Measurements from ENCODE around the gene MYO5B.
"Not testable (repeated sequence)": the region's sequence is repeated elsewhere in the genome, so short reads cannot be mapped to it uniquely, and the experiment has no call there.

Gene MYO5B

GRCh38 chr18:49907346-49907929 is 287.5 kb downstream of the MYO5B start:
- no peak for DNase-seq

DNA sequence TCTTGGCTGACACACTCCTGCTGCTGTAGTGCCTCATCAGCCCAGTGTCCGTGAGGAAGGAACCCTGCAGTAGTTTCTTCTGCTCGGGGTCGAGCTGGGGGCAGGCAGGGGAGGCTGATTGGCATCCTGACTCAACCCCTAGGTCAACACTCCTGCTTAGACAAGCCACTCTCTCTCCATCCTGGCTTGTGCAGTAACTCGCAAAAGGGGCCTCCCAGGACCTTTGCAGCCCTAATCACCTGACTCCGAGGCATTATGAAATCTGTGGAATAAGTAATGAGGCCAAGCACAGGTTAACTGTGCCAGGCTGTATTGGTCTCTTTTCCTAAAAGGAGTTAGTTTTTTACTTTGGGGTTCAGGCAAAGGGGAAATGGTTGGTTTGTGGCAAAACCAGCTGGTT is 289.2 kb downstream of the MYO5B start:
- no peak for DNase-seq

- no peak for DNase-seq
Observed at GRCh38 chr18:49904871-49905555, 289.9 kb downstream of the MYO5B start.

DNA sequence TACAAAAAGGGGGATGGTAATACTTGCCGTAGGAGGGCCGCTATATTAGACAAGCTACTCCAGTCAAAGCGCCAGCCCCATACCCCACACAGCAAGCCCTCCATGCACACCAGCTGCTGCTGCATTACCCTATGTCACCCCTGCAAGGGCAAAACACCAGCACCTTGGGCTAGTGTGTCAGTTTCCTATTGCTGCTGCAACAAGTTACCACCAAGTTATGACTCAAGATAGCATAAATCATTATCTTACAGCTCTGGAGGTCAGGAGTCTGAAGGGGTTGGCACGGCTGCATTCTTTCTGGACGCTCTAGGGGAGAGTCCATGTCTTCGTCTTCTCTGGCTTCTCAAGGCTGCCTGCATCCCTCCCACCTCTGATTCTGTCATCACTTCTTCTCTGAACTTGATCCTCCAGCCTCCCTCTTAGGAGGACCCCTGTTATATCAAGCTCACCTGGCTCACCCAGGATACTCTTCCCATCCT is 293.0 kb downstream of the MYO5B start:
- DNase-seq = no peak

- DNase-seq = no peak
Observed at GRCh38 chr18:49899657-49900330, 295.2 kb downstream of the MYO5B start.

- DNase-seq = peak; percentile 29 to 64 (median 50)
Observed at GRCh38 chr18:49898421-49898820, 296.5 kb downstream of the MYO5B start.

GRCh38 chr18:49894517-49895226 is 300.3 kb downstream of the MYO5B start:
- DNase-seq = no peak

DNA sequence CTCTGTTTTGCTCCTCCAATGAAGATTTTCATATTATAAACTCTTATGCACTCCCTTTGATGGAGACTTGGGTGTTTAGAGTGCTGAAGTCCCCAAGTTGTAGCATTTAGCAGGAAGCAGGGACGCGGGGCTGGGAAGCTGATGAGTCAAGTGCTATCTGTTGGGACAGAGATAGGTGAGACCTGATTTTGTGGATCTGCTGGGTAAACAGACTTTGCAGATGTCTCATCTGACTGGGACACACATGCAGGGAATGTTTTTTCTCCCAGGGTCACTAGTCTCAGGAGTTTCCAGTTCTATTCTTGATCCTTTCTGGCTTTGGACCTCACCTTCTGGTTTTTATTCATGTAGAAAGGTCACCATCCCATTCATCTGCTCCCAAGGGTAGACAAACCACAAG is 301.9 kb downstream of the MYO5B start:
- DNase-seq = no peak

GRCh38 chr18:49892148-49892924 is 302.6 kb downstream of the MYO5B start:
- no peak for DNase-seq

DNA sequence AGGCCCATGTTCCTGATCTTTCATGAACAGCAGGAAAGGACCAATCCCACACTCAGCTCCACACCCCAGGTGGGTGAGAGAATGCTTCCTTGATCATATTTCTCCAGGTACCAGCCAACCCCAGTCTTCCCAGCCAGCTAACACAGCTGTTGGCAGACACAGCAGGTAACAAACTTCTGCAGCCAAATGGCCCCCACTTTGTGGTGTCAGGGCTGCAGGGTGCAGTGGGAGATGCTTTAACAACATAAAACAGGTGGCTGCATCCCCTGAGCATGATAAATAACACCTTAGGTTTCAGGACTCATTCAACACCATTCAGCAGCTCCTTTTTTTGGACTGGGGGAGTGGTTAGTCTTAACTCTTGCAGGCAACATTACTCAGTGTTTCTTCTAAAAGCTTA is 304.9 kb downstream of the MYO5B start:
- no peak for DNase-seq

DNA sequence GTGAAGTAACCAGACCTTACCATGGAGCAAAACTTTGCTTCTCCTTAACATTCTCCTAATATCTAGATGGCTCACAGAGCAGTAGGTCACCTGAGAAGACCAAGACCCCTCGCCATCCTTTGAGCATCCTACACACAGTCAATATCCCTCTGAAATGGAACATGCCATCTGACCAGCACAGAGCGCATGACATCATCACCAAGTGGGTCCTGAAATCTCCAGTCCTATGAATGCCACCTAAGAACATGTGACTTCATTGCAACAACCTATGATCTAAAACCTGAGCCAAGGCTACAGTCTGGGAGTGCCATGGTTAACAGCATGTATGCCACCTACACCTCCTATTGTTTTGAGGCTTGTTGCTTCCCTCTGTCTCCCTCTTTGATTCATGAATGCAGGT is 305.4 kb downstream of the MYO5B start:
- DNase-seq = not testable (repeated sequence)

DNA sequence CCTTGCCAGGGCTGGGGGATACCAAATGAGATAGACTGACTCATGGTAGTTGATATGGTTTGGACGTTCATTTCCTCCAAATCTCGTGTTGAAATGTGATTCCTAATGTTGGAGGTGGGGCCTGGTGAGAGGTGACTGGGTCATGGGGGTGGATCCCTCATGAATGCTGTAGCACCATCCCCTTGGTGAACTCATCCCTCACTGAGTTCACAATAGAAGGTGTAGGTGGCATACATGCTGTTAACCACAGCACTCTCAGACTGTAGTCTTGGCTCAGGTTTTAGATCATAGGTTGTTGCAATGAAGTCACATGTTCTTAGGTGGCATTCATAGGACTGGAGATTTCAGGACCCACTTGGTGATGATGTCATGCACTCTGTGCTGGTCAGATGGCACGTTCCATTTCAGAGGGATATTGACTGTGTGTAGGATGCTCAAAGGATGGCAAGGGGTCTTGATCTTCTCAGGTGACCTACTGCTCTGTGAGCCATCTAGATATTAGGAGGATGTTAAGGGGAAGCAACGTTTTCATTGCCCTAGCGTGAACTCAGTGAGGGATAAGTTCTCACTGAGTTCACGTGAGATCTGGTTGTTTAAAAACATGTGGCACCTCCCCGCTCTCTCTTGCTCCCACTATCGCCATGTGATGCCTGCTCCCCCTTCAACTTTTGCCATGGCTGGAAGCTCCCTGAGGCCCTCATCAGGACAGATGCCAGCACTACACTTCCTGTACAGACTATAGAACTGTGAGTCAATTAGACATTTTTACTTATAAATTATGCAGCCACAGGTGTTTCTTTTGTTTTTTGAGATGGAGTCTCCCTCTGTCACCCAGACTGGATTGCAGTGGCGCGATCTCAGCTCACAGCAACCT is 307.8 kb downstream of the MYO5B start:
- DNase-seq = no peak

GRCh38 chr18:49884959-49885358 is 310.0 kb downstream of the MYO5B start:
- no peak for DNase-seq

- DNase-seq = no peak
Observed at GRCh38 chr18:49884465-49884864, 310.5 kb downstream of the MYO5B start.

DNA sequence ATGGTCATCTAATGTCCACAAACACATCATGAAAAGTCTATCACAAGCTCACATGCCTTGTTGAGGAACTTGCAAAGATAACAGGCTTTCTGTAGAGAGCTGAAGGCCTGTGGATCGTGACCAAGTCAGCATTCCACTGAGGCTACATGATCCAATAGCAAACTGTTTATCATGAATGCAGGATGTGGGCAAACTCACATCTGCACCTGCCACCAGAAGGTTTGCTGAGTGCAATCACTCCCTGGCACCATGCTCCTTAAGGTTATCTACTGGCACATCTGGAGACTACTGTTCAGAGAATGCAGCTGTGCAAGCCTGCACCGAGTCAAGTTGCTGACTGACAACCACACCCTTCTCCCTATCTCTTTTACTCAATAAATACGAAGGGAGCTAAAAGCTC is 314.3 kb downstream of the MYO5B start:
- no peak for DNase-seq

DNA sequence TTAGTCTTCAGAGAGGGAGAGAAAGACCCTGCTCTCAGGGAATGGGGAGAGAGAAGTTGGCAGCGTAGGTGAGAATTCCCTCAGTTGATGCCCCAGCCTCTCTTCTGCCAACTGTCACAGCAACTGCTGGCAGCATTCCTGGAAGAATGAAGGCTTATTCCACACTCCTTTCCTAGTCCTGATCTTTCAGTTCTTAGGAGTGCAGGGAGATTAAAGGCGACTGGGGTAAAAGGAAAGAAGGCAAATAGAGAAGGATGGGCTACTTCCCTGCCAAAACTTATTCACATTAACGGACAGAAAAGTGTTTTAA is 315.7 kb downstream of the MYO5B start:
- no peak for DNase-seq

DNA sequence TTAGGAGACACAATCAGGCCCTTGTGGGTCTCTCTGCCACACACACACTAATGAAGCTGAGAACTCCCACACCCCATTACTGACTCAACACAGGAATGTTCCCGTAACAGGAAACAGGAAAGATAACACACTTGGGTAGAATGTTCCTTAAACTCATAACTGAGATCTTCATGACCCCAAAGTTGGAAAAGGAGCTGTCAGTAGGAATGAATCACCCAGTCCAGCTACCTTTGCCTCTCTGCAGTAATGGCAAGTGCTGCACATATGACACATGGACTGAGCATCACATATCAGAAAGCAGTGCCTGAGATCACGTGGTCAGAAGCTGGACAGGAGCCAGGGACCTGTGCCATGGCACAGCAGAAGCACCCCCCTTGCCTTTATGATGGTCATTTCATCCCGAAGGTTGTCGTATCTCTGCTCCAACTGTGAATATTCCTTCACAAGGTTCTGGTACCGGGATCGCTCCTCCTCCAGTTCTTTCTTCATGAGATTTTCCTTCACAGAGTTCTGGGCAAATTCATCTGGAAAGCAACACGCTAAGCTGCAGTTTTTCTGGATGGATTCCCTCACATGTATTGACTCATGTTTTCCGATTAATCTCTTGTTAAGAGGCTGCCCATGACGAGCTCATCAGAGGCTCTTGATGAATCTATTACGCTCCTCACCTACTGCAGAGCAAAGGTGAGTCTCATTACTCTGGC is 316.2 kb downstream of the MYO5B start:
- no peak for DNase-seq

GRCh38 chr18:49878015-49878414 is 316.9 kb downstream of the MYO5B start:
- DNase-seq = no peak

- no peak for DNase-seq
Observed at GRCh38 chr18:49876536-49876935, 318.4 kb downstream of the MYO5B start.

- DNase-seq = no peak
Observed at GRCh38 chr18:49875783-49876182, 319.2 kb downstream of the MYO5B start.

GRCh38 chr18:49875155-49875554 is 319.8 kb downstream of the MYO5B start:
- no peak for DNase-seq

Measured in stimulated activated naive CD4-positive, alpha-beta T cell (primary cell).